ENCODE data around the gene UBQLN3.
A peak's percentile ranks its signal among the peaks of the same experiment; 100 is the strongest.

Gene UBQLN3

DNA sequence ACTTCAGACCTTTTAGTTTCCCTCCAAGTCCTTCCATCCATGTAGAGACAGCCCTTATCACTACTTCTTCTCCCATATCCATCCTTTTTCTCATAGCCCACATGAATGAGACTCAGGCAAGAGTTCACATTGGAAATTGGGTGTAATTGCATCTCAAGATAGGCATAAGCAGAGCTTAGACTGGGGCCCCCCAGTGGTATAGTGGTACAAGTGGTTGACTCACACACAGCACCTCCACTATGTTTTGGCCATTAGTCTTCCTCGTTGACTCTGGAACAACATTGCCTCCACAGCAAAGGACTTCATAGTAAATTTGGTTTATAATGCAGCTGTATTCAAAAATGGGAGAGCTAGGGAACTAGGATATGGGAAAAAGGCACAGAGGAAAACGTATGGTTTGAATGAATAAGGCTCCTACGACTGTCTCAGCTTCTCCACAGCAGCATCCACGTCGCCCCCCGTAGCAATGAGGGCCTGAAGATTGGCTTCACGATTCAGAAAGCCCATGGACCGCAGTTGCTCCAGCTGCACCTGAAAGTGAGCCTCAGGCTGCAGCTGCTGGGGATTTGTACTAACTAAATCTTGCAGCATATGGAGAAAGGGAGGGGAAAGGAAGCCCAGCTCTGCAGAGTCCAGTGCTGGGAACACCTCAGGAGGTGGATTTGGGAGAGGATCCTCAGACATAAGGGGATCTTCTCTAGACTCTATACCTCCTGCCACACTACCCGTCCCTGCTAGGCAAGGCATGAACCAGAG lies 2.4 kb downstream of the UBQLN3 start:
- Histone ChIP-seq H3K9me3 (ENCODE audit: severe bottlenecking) (no peaks in the 10 kb centered on the region), H3K27me3 (ENCODE audit: insufficient read depth, low read depth, severe bottlenecking) (no peaks in the 10 kb centered on the region), H3K4me3 (ENCODE audit: low read depth, low read length) (peak overlapping the region; percentile 43), H3K27ac (peak overlapping the region; percentile 93), H3K36me3 (no peaks in the 10 kb centered on the region)
- peak; percentile 23; the same call in 1 of the 2 replicates for TF ChIP-seq CTCF (IDR thresholded peaks at IDR 0.05; ENCODE audit: low read depth, low read length)
- peak; percentile 83 for DNase-seq

DNA sequence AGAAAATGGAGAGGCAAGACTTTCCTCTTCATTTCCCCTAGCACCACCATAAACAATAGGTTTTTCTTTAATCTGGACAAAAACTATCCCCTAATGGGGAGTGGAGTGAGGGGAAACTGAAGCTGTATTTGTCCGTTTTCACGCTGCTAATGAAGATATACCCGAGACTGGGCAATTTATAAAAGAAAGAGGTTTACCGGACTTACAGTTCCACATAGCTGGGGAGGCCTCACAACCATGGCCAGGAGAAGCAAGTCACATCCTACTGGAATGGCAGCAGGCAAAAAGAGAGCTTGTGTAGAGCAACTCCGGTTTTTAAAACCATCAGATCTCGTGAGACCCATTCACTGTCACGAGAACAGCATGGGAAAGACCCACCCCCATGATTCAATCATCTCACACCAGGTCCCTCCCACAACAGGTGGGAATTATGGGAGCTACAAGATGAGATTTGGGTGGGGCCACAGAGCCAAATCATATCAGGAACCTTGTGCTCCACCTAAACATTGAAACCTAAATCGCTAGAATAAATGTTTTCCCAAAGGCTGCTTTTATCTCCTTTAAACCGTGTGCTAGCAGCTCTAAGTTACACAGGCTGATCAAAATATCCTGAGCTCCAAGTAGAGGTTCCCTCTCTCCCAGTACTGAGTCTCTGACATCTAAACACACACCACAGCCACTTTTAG lies 4.3 kb downstream of the UBQLN3 start:
- DNase-seq = no peak
- Histone ChIP-seq H3K4me3 (ENCODE audit: low read depth, low read length) (no peak overlapping the region), H3K9me3 (ENCODE audit: severe bottlenecking) (no peaks in the 10 kb centered on the region), H3K27ac (peak overlapping the region; percentile 52), H3K36me3 (no peaks in the 10 kb centered on the region), H3K27me3 (ENCODE audit: insufficient read depth, low read depth, severe bottlenecking) (no peaks in the 10 kb centered on the region)
- no peak for TF ChIP-seq CTCF (IDR thresholded peaks at IDR 0.05; ENCODE audit: low read depth, low read length)

GRCh38 chr11:5504403-5504921 lies 5.3 kb downstream of the UBQLN3 start:
- no peaks in the 10 kb centered on the region for H3K36me3 ChIP-seq
- TF ChIP-seq CTCF (IDR thresholded peaks at IDR 0.05; ENCODE audit: low read depth, low read length) = no peak
- H3K27ac ChIP-seq = peak overlapping the region; percentile 52
- no peak overlapping the region for H3K4me3 ChIP-seq (ENCODE audit: low read depth, low read length)
- no peaks in the 10 kb centered on the region for H3K27me3 ChIP-seq (ENCODE audit: insufficient read depth, low read depth, severe bottlenecking)
- no peaks in the 10 kb centered on the region for H3K9me3 ChIP-seq (ENCODE audit: severe bottlenecking)
- peak; percentile 28 for DNase-seq

DNA sequence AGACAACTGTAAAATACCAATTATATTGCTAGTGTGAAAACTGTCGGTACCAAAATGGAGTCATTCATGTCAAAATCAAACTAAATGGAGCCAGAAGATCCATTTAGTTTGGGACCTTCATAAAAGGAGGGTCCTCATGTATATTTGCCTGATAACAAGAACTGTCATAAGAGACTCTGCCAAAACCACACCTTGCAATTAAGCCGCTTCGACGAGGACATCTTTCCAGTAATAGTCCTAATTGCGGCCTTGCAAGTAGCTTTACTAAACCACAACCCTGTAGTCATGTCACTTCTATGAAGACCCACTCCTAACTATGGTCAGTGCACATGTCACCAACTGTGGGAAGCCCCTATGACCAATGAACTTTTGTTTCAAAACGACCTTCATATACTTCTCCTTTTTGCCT lies 9.4 kb downstream of the UBQLN3 start:
- no peak overlapping the region for H3K4me3 ChIP-seq (ENCODE audit: low read depth, low read length)
- H3K27me3 ChIP-seq (ENCODE audit: insufficient read depth, low read depth, severe bottlenecking) = no peaks in the 10 kb centered on the region
- DNase-seq = no peak
- no peak for TF ChIP-seq CTCF (IDR thresholded peaks at IDR 0.05; ENCODE audit: low read depth, low read length)
- H3K9me3 ChIP-seq (ENCODE audit: severe bottlenecking) = no peaks in the 10 kb centered on the region
- H3K27ac ChIP-seq = no peak overlapping the region
- no peaks in the 10 kb centered on the region for H3K36me3 ChIP-seq

DNA sequence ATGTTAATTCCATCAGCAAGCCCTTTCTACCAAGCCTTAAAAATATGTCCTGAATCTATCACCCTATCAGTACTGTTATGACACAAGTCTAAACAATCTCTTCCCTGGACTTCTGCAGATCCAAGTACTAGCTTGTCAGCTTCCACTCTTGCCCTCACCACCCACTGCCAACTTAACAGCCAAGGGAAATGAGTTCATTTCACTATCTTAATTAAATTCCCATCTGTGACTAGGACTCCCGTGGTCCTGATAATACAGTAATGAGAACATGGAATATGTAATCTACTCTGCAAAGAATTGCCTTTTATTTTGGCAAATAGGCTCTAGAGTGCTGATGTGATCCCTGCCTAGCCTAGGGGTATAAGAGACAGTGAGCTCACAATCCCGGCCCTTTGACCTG lies 10.1 kb downstream of the UBQLN3 start:
- H3K27me3 ChIP-seq (ENCODE audit: insufficient read depth, low read depth, severe bottlenecking) = no peaks in the 10 kb centered on the region
- no peaks in the 10 kb centered on the region for H3K36me3 ChIP-seq
- no peak overlapping the region for H3K4me3 ChIP-seq (ENCODE audit: low read depth, low read length)
- no peak for DNase-seq
- TF ChIP-seq CTCF (IDR thresholded peaks at IDR 0.05; ENCODE audit: low read depth, low read length) = no peak
- no peak overlapping the region for H3K27ac ChIP-seq
- no peaks in the 10 kb centered on the region for H3K9me3 ChIP-seq (ENCODE audit: severe bottlenecking)
